GM21367 (cell line): ENCODE data around the gene ZNF45.
A peak's percentile ranks its signal among the peaks of the same experiment; 100 is the strongest.
"Not testable (repeated sequence)": the region's sequence is repeated elsewhere in the genome, so short reads cannot be mapped to it uniquely, and the experiment has no call there.

Experiments
- ATAC-seq: cut with Tn5 transposase; IDR thresholded peaks from one replicate; pipeline ENCODE4 v1.9.1; 2021; ENCODE audit not compliant: unreplicated experiment

Gene ZNF45

DNA sequence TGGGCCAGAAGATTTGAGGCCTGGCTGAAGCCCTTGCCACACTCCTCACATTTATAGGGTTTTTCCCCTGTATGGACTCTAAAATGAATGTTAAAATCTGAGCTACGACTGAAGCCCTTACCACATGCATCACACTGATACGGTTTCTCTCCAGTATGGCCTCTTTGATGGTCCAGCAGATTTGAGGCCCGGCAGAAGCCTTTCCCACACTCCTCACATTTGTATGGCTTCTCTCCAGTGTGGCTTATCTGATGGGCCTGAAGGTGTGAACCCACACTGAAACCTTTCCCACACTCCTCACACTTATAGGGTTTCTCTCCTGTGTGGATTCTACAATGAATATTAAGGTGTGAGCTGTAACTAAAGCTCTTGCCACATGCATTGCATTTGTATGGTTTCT is 21.0 kb downstream of the ZNF45 start:
- no peak for ATAC-seq

- ATAC-seq: no peak
Observed at GRCh38 chr19:43913383-43913782, 21.7 kb downstream of the ZNF45 start.

- ATAC-seq: no peak
Observed at GRCh38 chr19:43910884-43911283, 24.2 kb downstream of the ZNF45 start.

DNA sequence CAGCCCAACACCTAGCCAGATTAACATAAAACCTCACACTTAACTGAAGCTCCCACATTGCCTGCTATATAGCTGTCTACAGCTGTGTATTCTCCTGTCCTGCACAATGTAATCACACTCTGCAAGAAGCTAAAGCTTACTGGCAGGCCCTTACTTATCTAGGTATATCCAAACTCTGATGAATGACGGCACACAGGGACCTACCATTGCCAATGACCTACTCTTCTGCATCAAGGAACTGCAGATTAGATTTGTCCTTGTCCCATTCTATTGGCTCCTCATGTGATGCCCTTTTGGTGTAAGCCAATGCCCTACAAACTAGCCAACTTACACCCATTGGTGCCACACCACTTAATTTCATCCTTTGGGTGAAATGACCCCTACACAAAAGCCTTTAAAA is 26.4 kb downstream of the ZNF45 start:
- ATAC-seq: no peak

DNA sequence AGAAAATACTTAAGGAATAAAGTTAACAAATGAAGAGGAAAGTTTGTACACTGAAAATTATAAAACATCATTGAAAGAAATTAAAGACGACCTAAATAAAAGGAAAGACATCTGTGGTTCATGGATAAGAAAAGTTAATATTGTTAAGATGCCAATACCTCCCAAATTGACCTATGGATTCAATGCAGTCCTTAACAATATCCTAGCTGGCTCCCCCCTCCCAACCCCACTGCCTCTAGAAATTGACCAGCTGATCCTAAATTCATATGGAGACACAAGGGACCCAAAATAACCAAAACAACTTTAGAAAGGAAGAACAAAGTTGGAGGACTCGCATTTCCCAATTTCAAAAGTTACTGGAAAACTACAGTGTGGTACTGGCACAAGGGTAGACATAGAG is 28.3 kb downstream of the ZNF45 start:
- ATAC-seq: no peak

DNA sequence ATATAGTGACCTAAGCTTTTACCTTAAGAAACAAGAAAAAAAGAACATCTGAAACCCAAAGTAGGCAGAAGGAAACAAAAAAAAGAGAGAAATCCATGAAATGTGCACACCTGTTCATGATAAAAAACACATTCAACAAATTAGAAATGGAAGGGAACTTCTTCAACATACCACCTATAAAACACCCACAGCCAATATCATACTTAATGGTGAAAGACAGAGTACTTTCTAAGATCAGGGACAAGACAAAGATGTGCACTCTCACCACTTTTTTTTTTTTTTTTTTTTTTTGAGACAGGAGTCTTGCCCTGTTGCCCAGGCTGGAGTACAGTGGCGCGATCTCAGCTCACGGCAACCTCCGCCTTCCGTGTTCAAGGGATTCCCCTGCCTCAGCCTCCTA is 29.2 kb downstream of the ZNF45 start:
- ATAC-seq: no peak

DNA sequence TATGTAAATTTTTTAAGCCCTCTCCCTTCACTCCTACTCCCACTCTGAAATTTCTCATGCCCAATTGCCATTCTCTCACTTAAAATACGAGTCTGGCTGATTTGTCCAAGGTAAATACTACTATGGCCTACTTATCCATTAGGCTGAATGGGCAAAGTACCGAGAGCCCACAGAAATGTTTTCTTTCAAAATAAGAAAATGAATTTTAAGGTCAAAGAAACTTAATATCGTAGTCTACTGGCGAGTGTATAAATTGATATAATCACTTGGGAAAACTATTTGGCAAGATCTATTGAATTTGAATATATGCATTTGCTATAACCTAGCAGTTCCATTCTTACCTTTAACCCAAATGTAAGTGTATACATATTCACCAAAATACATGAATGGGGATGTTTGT is 32.7 kb downstream of the ZNF45 start:
- no peak for ATAC-seq

GRCh38 chr19:43901395-43902390 is 33.4 kb downstream of the ZNF45 start:
- peak; percentile 80 for ATAC-seq

- no peak for ATAC-seq
Observed at GRCh38 chr19:43895727-43896308, 39.3 kb downstream of the ZNF45 start.

DNA sequence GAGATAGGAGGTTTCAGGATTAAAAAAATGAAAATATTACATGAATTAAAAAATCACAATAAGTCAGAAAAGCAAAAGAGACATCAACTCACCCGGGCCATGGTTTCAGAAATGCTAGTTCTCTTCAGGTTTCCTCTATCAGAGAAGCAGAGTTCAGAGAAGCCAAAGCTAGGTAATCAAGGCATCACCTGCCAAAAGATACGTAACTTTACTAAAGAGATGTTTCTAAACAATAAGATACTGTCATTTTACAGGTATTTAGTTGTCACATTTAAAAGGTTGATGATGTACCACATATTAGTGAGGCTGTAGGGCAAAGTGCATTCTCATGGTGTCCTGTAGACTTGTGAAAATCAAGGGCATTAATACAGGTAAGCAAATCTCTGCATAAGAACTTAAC is 51.2 kb downstream of the ZNF45 start, which contains the start of gene ZNF404:
Gene ZNF404 (minus strand): TSS at position 101 of the 400 bp plus-strand sequence.
- no peak for ATAC-seq

- ATAC-seq: no peak
Observed at GRCh38 chr19:43880483-43880882, 54.6 kb downstream of the ZNF45 start.

DNA sequence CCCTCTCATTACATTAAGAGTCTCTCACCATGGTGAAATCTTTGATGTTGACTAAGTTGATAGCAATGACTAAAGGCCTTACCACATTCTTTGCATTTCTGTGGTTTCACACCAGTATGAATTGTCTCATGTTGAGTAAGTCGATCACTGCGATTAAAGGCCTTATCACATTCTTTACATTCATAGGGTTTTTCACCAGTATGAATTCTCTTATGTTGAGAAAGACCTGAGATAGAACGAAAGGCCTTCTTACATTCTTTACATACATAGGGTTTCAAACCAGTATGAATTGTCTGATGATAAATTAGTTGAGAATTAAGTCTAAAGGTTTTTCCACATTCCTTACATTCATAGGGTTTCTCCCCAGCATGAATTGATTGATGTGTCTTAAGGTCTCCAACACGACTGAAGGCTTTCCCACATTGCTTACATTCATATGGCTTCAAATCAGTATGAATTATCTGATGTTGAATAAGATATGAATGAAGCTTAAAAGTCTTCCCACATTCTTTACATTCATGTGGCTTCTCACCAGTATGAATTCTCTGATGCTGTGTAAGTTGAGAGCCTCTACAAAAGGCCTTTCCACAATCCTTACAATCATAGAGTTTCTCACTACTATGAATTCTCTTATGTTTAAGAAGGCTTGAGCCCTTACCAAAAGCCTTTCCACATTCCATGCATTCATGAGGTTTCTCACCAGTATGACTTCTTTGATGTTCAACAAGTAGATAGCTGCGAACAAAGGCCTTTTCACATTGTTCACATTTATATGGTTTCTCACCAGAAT is 62.3 kb downstream of the ZNF45 start:
- no peak for ATAC-seq

DNA sequence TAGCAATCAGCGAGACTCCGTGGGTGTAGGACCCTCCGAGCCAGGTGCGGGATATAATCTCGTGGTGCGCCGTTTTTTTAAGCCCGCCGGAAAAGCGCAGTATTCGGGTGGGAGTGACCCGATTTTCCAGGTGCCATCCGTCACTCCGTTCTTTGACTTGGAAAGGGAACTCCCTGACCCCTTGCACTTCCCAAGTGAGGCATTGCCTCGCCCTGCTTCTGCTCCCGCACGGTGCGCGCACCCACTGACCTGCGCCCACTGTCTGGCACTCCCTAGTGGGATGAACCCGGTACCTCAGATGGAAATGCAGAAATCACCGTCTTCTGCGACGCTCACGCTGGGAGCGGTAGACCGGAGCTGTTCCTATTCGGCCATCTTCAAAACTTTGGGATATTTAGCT is 68.2 kb downstream of the ZNF45 start:
- ATAC-seq: not testable (repeated sequence)
